HepG2 (cell line): ENCODE results near the gene ELAPOR1. TPM values are rescaled to one million over a fixed set of nuclear protein-coding genes. Genes with fewer than 3 reads are reported as not detected.

ENCODE experiments used
- CBFB ChIP-seq: sonication (generic); formaldehyde crosslinking; IDR thresholded peaks from 2 replicates; pipeline ENCODE4 v1.4.0; 2020; ENCODE audit warnings: missing genetic modification reagents
- ELF3 ChIP-seq: IDR thresholded peaks from 2 replicates; pipeline ENCODE4 v1.6.1; 2016; ENCODE audit warnings: missing genetic modification reagents, missing compliant biosample characterization
- EP300 ChIP-seq, 3 experiments: sonication (generic) in 1 of 3; formaldehyde crosslinking in 1 of 3; IDR thresholded peaks; 2 replicates each; pipeline versions ENCODE4 v1.5.1 to v1.6.1; 2011 to 2020; ENCODE audit warnings: low read depth in 2 of 3, low read length in 2 of 3, borderline replicate concordance in 1 of 3, improper control_type of control experiment in 1 of 3, mild to moderate bottlenecking in 1 of 3, missing genetic modification reagents in 1 of 3, moderate library complexity in 1 of 3
- FOXK2 ChIP-seq: fragments of 450-650 bp; IDR thresholded peaks from 2 replicates; pipeline ENCODE4 v1.6.1; 2016
- GTF3A ChIP-seq: sonication (generic); formaldehyde crosslinking; conservative IDR thresholded peaks from 2 replicates; pipeline ENCODE4 v1.4.0; 2020; ENCODE audit warnings: mild to moderate bottlenecking, missing genetic modification reagents
- HNRNPLL ChIP-seq: fragments of 200-400 bp; formaldehyde crosslinking; IDR thresholded peaks from 2 replicates; pipeline ENCODE4 v1.6.1; 2017; ENCODE audit warnings: mild to moderate bottlenecking, low read depth, low read length; ENCODE audit not compliant: poor library complexity, severe bottlenecking
- KDM2A ChIP-seq: sonication (generic); formaldehyde crosslinking; IDR thresholded peaks from 2 replicates; pipeline ENCODE4 v1.4.0; 2020; ENCODE audit warnings: low read depth, missing genetic modification reagents, borderline replicate concordance
- KLF11 ChIP-seq: IDR thresholded peaks from 2 replicates; pipeline ENCODE4 v1.6.1; 2016; ENCODE audit warnings: missing compliant biosample characterization
- MAZ ChIP-seq, 2 experiments: sonication (generic) in 1 of 2; formaldehyde crosslinking in 1 of 2; IDR thresholded peaks; 2 replicates each; pipeline versions ENCODE4 v1.5.0 to v1.6.1; 2012 to 2020; ENCODE audit warnings: low read depth in 2 of 2, mild to moderate bottlenecking in 2 of 2, borderline replicate concordance in 1 of 2, improper control_type of control experiment in 1 of 2, low read length in 1 of 2, missing genetic modification reagents in 1 of 2, moderate library complexity in 1 of 2
- MED13 ChIP-seq: sonication (generic); formaldehyde crosslinking; IDR thresholded peaks from 2 replicates; pipeline ENCODE4 v1.5.0; 2020; ENCODE audit warnings: missing genetic modification reagents
- REPIN1 ChIP-seq: sonication (generic); formaldehyde crosslinking; IDR thresholded peaks from 2 replicates; pipeline ENCODE4 v1.8.0; 2022; ENCODE audit warnings: missing genetic modification reagents, low read depth, mild to moderate bottlenecking, borderline replicate concordance
- ZBTB38 ChIP-seq: sonication (generic); formaldehyde crosslinking; IDR thresholded peaks from 2 replicates; pipeline ENCODE4 v1.5.1; 2020; ENCODE audit warnings: mild to moderate bottlenecking, missing genetic modification reagents
- ZKSCAN8 ChIP-seq: IDR thresholded peaks from 2 replicates; pipeline ENCODE4 v1.6.1; 2016; ENCODE audit warnings: borderline replicate concordance, missing genetic modification reagents, missing compliant biosample characterization
- ZMYM4 ChIP-seq: sonication (generic); formaldehyde crosslinking; IDR thresholded peaks from 2 replicates; pipeline ENCODE4 v1.8.1; 2023; ENCODE audit warnings: mild to moderate bottlenecking, missing genetic modification reagents
- ZNF264 ChIP-seq: sonication (generic); formaldehyde crosslinking; IDR thresholded peaks from 2 replicates; pipeline ENCODE4 v1.4.0; 2020; ENCODE audit warnings: missing genetic modification reagents
- ZNF580 ChIP-seq: IDR thresholded peaks from 2 replicates; pipeline ENCODE4 v1.6.1; 2016; ENCODE audit warnings: low read depth, borderline replicate concordance
- ZNF644 ChIP-seq: IDR thresholded peaks from 2 replicates; pipeline ENCODE4 v1.6.1; 2016; ENCODE audit warnings: low read depth
- ZNF687 ChIP-seq: sonication (generic); formaldehyde crosslinking; IDR thresholded peaks from 2 replicates; pipeline ENCODE4 v1.5.1; 2020; ENCODE audit warnings: mild to moderate bottlenecking, missing genetic modification reagents, moderate library complexity
- ZNF839 ChIP-seq: sonication (generic); formaldehyde crosslinking; IDR thresholded peaks from 2 replicates; pipeline ENCODE4 v1.4.0; 2020; ENCODE audit warnings: missing genetic modification reagents, mild to moderate bottlenecking, borderline replicate concordance
- ZNF878 ChIP-seq: sonication (generic); formaldehyde crosslinking; IDR thresholded peaks from 2 replicates; pipeline ENCODE4 v1.8.1; 2023; ENCODE audit warnings: mild to moderate bottlenecking, missing genetic modification reagents, moderate library complexity
- polyA plus RNA-seq, 8 experiments: library from polyadenylated mRNA; depleted of rRNA in 3 of 8; stranded (reverse) in 7 of 8; unstranded in 1 of 8; fragments of >200 nt; fragmentation: Illumina TruSeq in 4 of 8; extraction: Trizol in 4 of 8; gene quantifications; 2 replicates each; pipeline versions ENCODE4 v1.2.1 to v1.2.3, GENCODE V29; 2011 to 2016; ENCODE audit warnings: low read depth in 4 of 8, missing spikeins in 1 of 8, mixed read lengths in 1 of 8; ENCODE audit not compliant: insufficient read depth in 1 of 8
- total RNA-seq, 5 experiments: library from RNA; depleted of rRNA; stranded (reverse); fragments of >200 nt; fragmentation: Illumina TruSeq; extraction: Trizol; gene quantifications; 2 replicates each; pipeline ENCODE4 v1.2.3, GENCODE V29; 2016; ENCODE audit warnings: low read depth in 1 of 5
- TF ChIP-seq, protein P1 (sequence below): sonication (generic); formaldehyde crosslinking; IDR thresholded peaks from 2 replicates; pipeline ENCODE4 v1.8.1; 2023; ENCODE audit warnings: mild to moderate bottlenecking, missing genetic modification reagents

Gene ELAPOR1
- total and polyA plus RNA-seq, 2 of the 13 experiments (the other 11 are each of a cell fraction or from before 2014, with no cell fraction given) = 0.13 to 0.20 TPM

DNA sequence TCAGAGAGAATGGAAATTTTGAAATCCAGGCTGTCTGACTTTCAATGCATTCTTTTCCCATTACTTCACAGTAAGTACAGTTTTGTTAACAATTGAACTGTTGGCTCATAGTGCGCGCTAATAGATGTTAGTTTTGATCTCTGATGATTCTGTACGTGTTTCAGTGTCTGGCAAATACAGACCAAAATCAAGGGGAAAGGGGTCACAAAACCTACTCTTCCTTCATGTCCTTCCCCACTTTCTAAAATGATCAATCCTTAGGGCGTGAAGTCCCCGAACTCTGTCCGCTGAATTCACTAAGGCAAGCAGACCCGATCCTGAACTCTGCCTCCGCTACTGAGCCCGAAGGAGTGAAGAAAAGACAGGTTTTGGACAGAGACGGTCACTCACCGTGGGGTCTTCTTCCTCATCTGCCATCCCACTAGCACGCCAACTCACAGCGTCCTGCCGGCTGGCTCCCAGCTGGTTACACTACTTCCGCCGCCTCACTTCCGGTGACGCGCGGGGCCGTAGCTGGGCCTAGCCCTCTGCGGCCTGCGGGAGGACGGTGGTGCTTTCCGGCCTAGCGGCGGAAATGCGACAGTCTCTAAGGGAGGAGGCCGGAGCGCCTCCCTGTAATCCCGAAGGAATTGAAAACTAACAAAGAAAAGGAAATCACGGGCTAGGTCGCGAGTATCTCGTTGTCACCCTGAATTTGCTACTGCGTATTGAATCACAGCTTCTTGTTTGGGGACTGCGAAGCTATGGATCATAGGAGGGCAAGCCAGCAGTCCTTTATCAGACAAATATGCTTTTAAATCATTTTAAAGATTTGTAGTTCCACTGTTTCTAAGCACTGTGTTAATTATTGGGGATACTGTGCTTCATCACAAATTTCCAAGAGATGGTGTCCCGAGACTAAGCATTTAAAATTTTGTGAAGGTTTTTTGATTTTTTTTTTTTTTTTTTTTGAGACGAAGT lies 38.1 kb upstream of the ELAPOR1 start, which contains the start of gene TAF13 (continued):
- TF ChIP-seq ZNF644 (0 out of 2 replicates have a peak, but pooled peaks have one; percentile 8), ELF3 (CRISPR knock-in tag) (peak; percentile 85), ZNF878 (CRISPR knock-in tag) (peak; percentile 64; the same call in 1 of the 2 replicates), EP300 (IDR thresholded peaks at IDR 0.05; ENCODE audit: low read depth in 2 of 2, low read length in 2 of 2) (no peak), EP300 (CRISPR knock-in tag; IDR thresholded peaks at IDR 0.05; ENCODE audit: borderline replicate concordance) (peak; percentile 55; the same call in 1 of the 2 replicates), ZMYM4 (CRISPR knock-in tag) (peak; percentile 88), ZKSCAN8 (CRISPR knock-in tag) (peak; percentile 85; the same call in 1 of the 2 replicates), FOXK2 (no peak), GTF3A (CRISPR knock-in tag) (peak; percentile 29; the same call in 1 of the 2 replicates), REPIN1 (CRISPR knock-in tag) (peak; percentile 80; the same call in 1 of the 2 replicates), ZNF264 (CRISPR knock-in tag) (no peak), KLF11 (CRISPR knock-in tag) (peak; percentile 86; the same call in 1 of the 2 replicates), ZNF687 (CRISPR knock-in tag) (peak; percentile 97), HNRNPLL (peak; percentile 69), ZBTB38 (CRISPR knock-in tag) (peak; percentile 83; the same call in 1 of the 2 replicates), ZNF580 (CRISPR knock-in tag) (peak; percentile 73; the same call in 1 of the 2 replicates), CBFB (peak; percentile 91), ZNF839 (peak; percentile 60; the same call in 1 of the 2 replicates), MAZ (IDR thresholded peaks at IDR 0.05; ENCODE audit: borderline replicate concordance, low read depth, low read length) (no peak), MAZ (CRISPR knock-in tag; IDR thresholded peaks at IDR 0.05; ENCODE audit: low read depth) (peak; percentile 72), KDM2A (CRISPR knock-in tag) (peak; percentile 97), MED13 (CRISPR knock-in tag) (no peak)
- TF ChIP-seq, protein P1, sequence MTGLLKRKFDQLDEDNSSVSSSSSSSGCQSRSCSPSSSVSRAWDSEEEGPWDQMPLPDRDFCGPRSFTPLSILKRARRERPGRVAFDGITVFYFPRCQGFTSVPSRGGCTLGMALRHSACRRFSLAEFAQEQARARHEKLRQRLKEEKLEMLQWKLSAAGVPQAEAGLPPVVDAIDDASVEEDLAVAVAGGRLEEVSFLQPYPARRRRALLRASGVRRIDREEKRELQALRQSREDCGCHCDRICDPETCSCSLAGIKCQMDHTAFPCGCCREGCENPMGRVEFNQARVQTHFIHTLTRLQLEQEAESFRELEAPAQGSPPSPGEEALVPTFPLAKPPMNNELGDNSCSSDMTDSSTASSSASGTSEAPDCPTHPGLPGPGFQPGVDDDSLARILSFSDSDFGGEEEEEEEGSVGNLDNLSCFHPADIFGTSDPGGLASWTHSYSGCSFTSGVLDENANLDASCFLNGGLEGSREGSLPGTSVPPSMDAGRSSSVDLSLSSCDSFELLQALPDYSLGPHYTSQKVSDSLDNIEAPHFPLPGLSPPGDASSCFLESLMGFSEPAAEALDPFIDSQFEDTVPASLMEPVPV (CRISPR knock-in tag) = peak; percentile 79; the same call in 1 of the 2 replicates
